Naive thymus-derived CD4-positive, alpha-beta T cell (primary cell): Measurements from ENCODE around the gene H6PD. TPM values are rescaled to one million over a fixed set of nuclear protein-coding genes. Genes with fewer than 3 reads are reported as not detected.

Experiments used
- ATAC-seq: fragments of 150-1000 bp; cut with Tn5 transposase; 2 replicates; pipeline ENCODE4 v1.10.0; 2021; ENCODE audit warnings: mild to moderate bottlenecking, moderate library complexity
- CTCF ChIA-PET: fragments of 350-600 bp; sonication (Branson Sonifier 250); formaldehyde crosslinking; loops from one replicate; lab custom pipeline; 2021; ENCODE audit warnings: antibody characterized with exemption; lab: Charles Lee
- POLR2A ChIA-PET: fragments of 350-600 bp; sonication (Branson Sonifier 250); formaldehyde crosslinking; loops from one replicate; lab custom pipeline; 2021; ENCODE audit warnings: antibody characterized with exemption, inconsistent platforms; lab: Charles Lee
- DNase-seq, 9 donors: peaks; one replicate each; pipeline versions ENCODE4 v3.0.0 to v3.0.0-alpha.2; 2020 to 2022; ENCODE audit warnings: mixed read lengths in 1 of 9
- H3K27ac ChIP-seq: one replicate; pipeline ENCODE4 v1.7.0; 2013; ENCODE audit warnings: mild to moderate bottlenecking, low read depth, low read length, moderate library complexity
- H3K27me3 ChIP-seq, 2 donors: one replicate each; pipeline ENCODE4 v1.7.0; 2013; ENCODE audit warnings: low read length in 2 of 2, mild to moderate bottlenecking in 2 of 2, moderate library complexity in 2 of 2; ENCODE audit not compliant: control insufficient read depth in 2 of 2, insufficient read depth in 2 of 2
- H3K36me3 ChIP-seq, 3 experiments: 1 replicate in 2 of 3; 2 replicates in 1 of 3; pipeline ENCODE4 v1.7.0; 2013; ENCODE audit warnings: low read length in 3 of 3, mild to moderate bottlenecking in 3 of 3, moderate library complexity in 1 of 3; ENCODE audit not compliant: insufficient read depth in 3 of 3, control insufficient read depth in 2 of 3
- H3K4me1 ChIP-seq, 2 donors: one replicate each; pipeline ENCODE4 v1.7.0; 2013; ENCODE audit warnings: low read length in 2 of 2, mild to moderate bottlenecking in 2 of 2, moderate library complexity in 1 of 2; ENCODE audit not compliant: control insufficient read depth in 2 of 2, insufficient read depth in 2 of 2
- H3K4me3 ChIP-seq: 2 replicates; pipeline ENCODE4 v1.7.0; 2013; ENCODE audit warnings: mild to moderate bottlenecking, low read length
- H3K9me3 ChIP-seq, 3 experiments: 1 replicate in 2 of 3; 2 replicates in 1 of 3; pipeline ENCODE4 v1.7.0; 2013; ENCODE audit warnings: low read length in 3 of 3; ENCODE audit not compliant: control insufficient read depth in 2 of 3
- H3K27ac Mint-ChIP-seq, 9 donors: one replicate each; pipeline ENCODE4 v1.8.0; 2020 to 2022; ENCODE audit warnings: mixed read lengths in 9 of 9, mild to moderate bottlenecking in 8 of 9, moderate library complexity in 5 of 9, inconsistent platforms in 2 of 9
- H3K27me3 Mint-ChIP-seq, 5 donors: one replicate each; pipeline ENCODE4 v1.8.0; 2021 to 2022; ENCODE audit warnings: mixed read lengths in 5 of 5, mild to moderate bottlenecking in 1 of 5
- H3K36me3 Mint-ChIP-seq, 5 donors: one replicate each; pipeline ENCODE4 v1.8.0; 2020 to 2022; ENCODE audit warnings: mixed read lengths in 5 of 5, mild to moderate bottlenecking in 3 of 5, inconsistent platforms in 1 of 5
- H3K4me1 Mint-ChIP-seq, 7 donors: one replicate each; pipeline ENCODE4 v1.8.0; 2020 to 2022; ENCODE audit warnings: mixed read lengths in 7 of 7, mild to moderate bottlenecking in 3 of 7, inconsistent platforms in 1 of 7
- H3K4me3 Mint-ChIP-seq, 10 donors: one replicate each; pipeline ENCODE4 v1.8.0; 2020 to 2022; ENCODE audit warnings: mild to moderate bottlenecking in 10 of 10, mixed read lengths in 10 of 10, moderate library complexity in 6 of 10, inconsistent platforms in 2 of 10
- H3K9me3 Mint-ChIP-seq, 11 donors: one replicate each; pipeline ENCODE4 v1.8.0; 2020 to 2022; ENCODE audit warnings: mixed read lengths in 11 of 11, mild to moderate bottlenecking in 4 of 11, inconsistent platforms in 1 of 11, moderate library complexity in 1 of 11
- intact Hi-C, 2 donors: fragments of 100-400 bp; cut with micrococcal nuclease; formaldehyde crosslinking; loops; one replicate each; pipeline ENCODE4 v1.15.1; 2023
- polyA plus RNA-seq, 2 donors: library from polyadenylated mRNA; unstranded; fragments of 300-500 nt; fragmentation: Illumina TruSeq; gene quantifications; one replicate each; pipeline ENCODE4 v1.2.3, GENCODE V29; 2021
- total RNA-seq, 6 experiments: library from RNA in 5 of 6; stranded (reverse) in 5 of 6; gene quantifications; 1 replicate in 5 of 6; 2 replicates in 1 of 6; pipeline ENCODE4 v1.2.3 and lab custom pipeline; 2021 to 2026

Gene H6PD
- total and polyA plus RNA-seq, 7 experiments from 2014 or later, result 12.1 to 27.6 (median 19.3) TPM

DNA sequence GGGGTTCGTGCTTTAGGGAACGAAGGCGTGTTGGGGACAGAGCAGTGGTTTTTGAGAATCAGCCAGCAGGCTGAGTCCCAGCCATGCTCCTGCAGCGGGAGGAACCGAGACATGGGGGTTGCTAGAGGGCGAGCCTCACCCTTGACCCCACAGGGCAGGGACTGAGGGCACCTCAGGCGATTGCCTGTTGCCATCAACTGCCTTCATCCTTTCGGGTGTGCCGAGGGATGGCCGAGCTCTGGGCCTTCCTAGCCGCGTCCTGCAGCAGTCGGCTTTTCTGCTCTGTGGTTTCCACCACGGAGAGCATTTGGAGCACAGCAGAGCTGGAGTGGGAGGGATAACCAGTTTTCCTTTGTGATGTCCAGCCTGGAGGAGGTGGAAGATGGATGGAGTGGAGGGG is 71.4 kb downstream of the H6PD start:
- ATAC-seq (no peak), DNase-seq (no peak)
- Mint-ChIP-seq H3K4me3 (no peak overlapping the region), H3K9me3 (no peaks in the 10 kb centered on the region), H3K36me3 (peaks cover 0 to 8% (median 0%) of the 10 kb centered on the region in 5 donors), H3K4me1 (peaks cover 5 to 34% (median 16%) of the 10 kb centered on the region in 7 donors), H3K27ac (no peak overlapping the region), H3K27me3 (no peaks in the 10 kb centered on the region)
- Histone ChIP-seq H3K27ac (no peak overlapping the region), H3K36me3 (no peaks in the 10 kb centered on the region), H3K4me3 (no peak overlapping the region), H3K9me3 (no peaks in the 10 kb centered on the region), H3K27me3 (no peaks in the 10 kb centered on the region), H3K4me1 (no peaks in the 10 kb centered on the region)
- CTCF ChIA-PET, result no interaction called here
- POLR2A ChIA-PET, result no interaction called here
- intact Hi-C loops, result no loop called here

DNA sequence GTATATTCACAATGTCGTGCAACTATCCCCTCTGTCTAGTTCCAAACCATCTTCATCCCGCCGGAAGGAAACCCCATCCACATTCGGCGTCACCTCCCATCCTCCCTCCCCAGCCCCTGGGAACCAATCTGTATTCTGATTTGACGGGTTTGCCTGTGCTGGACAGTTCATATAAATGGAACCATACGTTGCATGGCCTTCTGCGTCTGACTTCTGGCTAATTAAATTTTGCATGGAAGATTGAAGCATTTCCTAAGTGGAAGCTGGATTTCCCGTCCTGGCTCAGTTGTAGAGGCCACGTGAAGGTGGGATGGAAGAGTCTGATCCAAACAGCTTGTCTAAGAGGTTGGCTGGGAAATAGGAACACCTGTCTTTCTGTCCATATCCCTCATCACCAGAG is 72.7 kb downstream of the H6PD start:
- CTCF ChIA-PET, result interaction anchor here (1.4 kb wide), 1 partner anchor 18 kb away, joined by 3 read pairs; no protein-coding TSS in a partner anchor
- no peak for ATAC-seq

DNA sequence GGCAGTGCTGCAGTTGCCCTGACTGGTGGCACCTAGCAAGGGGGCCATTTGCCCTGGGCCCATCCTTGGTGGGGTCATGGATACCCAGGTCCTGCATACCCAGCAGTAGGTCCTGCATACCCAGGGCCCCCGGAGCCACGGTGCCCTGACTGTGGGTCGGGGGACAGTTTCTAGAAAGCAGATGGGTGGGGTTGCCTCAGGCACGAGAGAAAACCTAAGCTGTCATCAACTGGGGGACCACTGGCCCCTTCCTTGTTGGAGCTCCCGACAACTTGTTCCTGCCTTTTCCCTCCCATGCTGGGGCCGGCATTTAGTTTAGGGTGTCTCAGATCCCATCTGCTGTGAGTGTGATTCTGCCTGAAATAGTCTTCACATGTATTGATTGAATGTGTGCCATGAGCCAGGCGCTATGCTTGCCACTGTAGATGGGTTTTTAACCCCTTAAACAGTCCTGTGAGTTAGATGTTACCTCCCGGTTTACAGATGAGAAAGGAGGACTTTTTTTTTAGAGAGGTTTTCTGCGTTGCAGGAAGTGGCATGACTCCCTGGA is 73.7 kb downstream of the H6PD start:
- intact Hi-C loops, result no loop called here
- Mint-ChIP-seq H3K4me3 (no peak overlapping the region), H3K36me3 (peaks cover 0 to 5% (median 0%) of the 10 kb centered on the region in 5 donors), H3K27ac (peak overlapping the region in 1 of 9 donors; percentile 59), H3K27me3 (no peaks in the 10 kb centered on the region), H3K4me1 (peaks cover 0 to 37% (median 7%) of the 10 kb centered on the region in 7 donors), H3K9me3 (no peaks in the 10 kb centered on the region)
- H3K27ac ChIP-seq, result no peak overlapping the region
- POLR2A ChIA-PET, result no interaction called here
- CTCF ChIA-PET, result interaction anchor here (1.4 kb wide), 1 partner anchor 19 kb away, joined by 3 read pairs; no protein-coding TSS in a partner anchor
- H3K4me3 ChIP-seq, result no peak overlapping the region
- no peaks in the 10 kb centered on the region for H3K4me1 ChIP-seq
- H3K9me3 ChIP-seq, result no peaks in the 10 kb centered on the region
- no peak for ATAC-seq
- DNase-seq, result no peak
- H3K36me3 ChIP-seq, result no peaks in the 10 kb centered on the region
- H3K27me3 ChIP-seq, result no peaks in the 10 kb centered on the region

More for the DNA sequence above, 72.7 kb downstream of the H6PD start:
- POLR2A ChIA-PET, result no interaction called here
- Mint-ChIP-seq H3K4me3 (no peak overlapping the region), H3K9me3 (no peaks in the 10 kb centered on the region), H3K27me3 (no peaks in the 10 kb centered on the region), H3K36me3 (peaks cover 0 to 5% (median 0%) of the 10 kb centered on the region in 5 donors), H3K27ac (no peak overlapping the region), H3K4me1 (peaks cover 0 to 38% (median 11%) of the 10 kb centered on the region in 7 donors)
- Histone ChIP-seq H3K27me3 (no peaks in the 10 kb centered on the region), H3K36me3 (no peaks in the 10 kb centered on the region), H3K4me1 (no peaks in the 10 kb centered on the region), H3K9me3 (no peaks in the 10 kb centered on the region), H3K27ac (no peak overlapping the region), H3K4me3 (no peak overlapping the region)
- no peak for DNase-seq
- intact Hi-C loops, result no loop called here

DNA sequence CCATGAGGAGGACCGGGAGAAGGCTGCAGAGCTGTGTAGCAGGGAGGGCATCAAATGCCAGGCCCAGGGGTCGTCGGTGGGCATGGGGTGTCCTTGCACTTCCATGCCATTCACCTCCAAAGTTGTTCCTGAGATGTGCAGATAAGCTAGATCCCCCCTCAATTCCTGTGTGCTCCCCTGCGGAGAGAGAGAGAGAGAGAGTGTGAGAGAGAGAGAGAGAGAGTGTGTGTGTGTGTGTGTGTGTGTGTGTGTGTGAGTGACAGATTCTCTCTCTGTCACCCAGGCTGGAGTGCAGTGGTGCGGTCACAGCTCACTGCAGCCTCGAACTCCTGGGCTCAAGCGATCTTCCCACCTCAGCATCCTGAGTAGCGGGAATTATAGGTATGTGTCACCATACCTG is 74.5 kb downstream of the H6PD start:
- H3K4me3 ChIP-seq, result no peak overlapping the region
- H3K27ac Mint-ChIP-seq, result no peak overlapping the region
- H3K36me3 ChIP-seq, result no peaks in the 10 kb centered on the region
- no peaks in the 10 kb centered on the region for H3K27me3 Mint-ChIP-seq
- H3K27ac ChIP-seq, result no peak overlapping the region
- H3K4me1 Mint-ChIP-seq, result peaks cover 0 to 38% (median 4%) of the 10 kb centered on the region in 7 donors
- intact Hi-C loops, result no loop called here
- H3K4me3 Mint-ChIP-seq, result no peak overlapping the region
- ChIA-PET CTCF (interaction anchor here (0.7 kb wide), 1 partner anchor 504 kb away, joined by 4 read pairs; no protein-coding TSS in a partner anchor), POLR2A (no interaction called here)
- DNase-seq (no peak), ATAC-seq (no peak)
- peaks cover 0 to 5% (median 0%) of the 10 kb centered on the region in 5 donors for H3K36me3 Mint-ChIP-seq
- no peaks in the 10 kb centered on the region for H3K27me3 ChIP-seq
- H3K9me3 Mint-ChIP-seq, result no peaks in the 10 kb centered on the region
- H3K4me1 ChIP-seq, result no peaks in the 10 kb centered on the region
- H3K9me3 ChIP-seq, result no peaks in the 10 kb centered on the region

DNA sequence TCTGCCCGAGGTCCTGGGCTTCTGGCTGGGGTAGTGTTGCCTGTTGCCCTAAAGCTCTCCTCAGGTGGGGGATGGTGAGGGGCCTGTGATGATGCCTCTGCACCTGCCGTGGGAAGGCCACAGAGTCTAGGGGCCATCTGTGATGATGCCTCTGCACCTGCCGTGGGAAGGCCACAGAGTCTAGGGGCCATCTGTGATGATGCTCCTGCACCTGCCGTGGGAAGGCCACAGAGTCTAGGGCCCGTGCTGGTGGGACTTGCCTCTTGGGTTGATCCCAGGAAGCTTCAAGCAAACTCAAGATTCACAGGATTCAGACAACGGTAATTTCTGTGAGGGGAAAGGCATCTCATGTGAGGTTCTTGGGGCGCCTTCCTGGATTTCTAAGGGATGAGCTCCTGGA is 75.4 kb downstream of the H6PD start:
- Mint-ChIP-seq H3K4me3 (no peak overlapping the region), H3K4me1 (peaks cover 4 to 47% (median 8%) of the 10 kb centered on the region in 7 donors), H3K36me3 (peaks cover 0 to 5% (median 0%) of the 10 kb centered on the region in 5 donors), H3K27ac (no peak overlapping the region), H3K27me3 (no peaks in the 10 kb centered on the region), H3K9me3 (no peaks in the 10 kb centered on the region)
- CTCF ChIA-PET, result interaction anchor here (0.8 kb wide), 1 partner anchor 181 kb away, joined by 4 read pairs; no protein-coding TSS in a partner anchor
- H3K9me3 ChIP-seq, result no peaks in the 10 kb centered on the region
- no peaks in the 10 kb centered on the region for H3K36me3 ChIP-seq
- DNase-seq (no peak), ATAC-seq (no peak)
- no peak overlapping the region for H3K27ac ChIP-seq
- intact Hi-C loops, result no loop called here
- no peaks in the 10 kb centered on the region for H3K4me1 ChIP-seq
- POLR2A ChIA-PET, result no interaction called here
- H3K27me3 ChIP-seq, result no peaks in the 10 kb centered on the region
- H3K4me3 ChIP-seq, result no peak overlapping the region

DNA sequence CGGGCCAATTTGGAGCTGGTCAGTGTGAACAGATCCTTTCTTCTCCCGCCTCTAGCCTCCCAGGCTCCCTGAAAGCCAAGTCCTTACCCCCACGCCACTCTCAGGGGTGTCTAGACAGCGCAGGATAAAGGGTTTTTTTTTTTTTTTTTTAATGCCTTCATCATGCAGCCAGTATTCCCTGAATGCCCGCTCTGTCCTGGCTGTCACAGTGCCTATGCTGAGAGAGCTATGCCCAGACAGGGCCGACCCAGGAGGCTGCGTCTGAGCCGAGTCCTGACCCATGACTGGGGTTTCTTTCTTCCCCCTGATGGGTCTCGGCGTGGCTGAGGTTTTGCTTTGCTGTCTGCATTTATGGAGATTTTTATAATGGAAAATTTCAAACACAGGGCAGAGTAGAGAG is 76.5 kb downstream of the H6PD start:
- H3K27ac Mint-ChIP-seq, result no peak overlapping the region

DNA sequence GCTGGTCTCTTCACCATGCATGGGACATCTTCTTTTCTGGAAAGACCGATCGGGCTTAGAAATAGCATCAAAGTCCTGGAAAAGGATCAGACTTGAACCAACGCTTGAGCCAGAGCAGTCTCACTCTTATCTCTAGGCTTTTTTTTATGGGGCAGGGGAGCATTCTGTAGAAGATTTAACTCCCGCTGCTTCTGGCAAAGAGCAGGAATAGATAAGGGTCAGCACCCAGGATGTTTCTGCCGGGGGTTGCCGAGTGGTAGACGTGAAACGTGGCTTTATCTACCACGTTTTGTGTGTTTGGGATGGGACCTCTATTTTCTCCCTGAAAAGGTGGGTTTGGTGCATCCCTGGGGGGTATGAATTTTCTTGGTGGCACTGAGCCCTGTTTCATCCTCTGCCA is 76.9 kb downstream of the H6PD start:
- ATAC-seq (no peak), DNase-seq (no peak)
- no peak overlapping the region for H3K27ac Mint-ChIP-seq
- no peaks in the 10 kb centered on the region for H3K36me3 ChIP-seq
- no peaks in the 10 kb centered on the region for H3K27me3 Mint-ChIP-seq
- peaks cover 11 to 57% (median 15%) of the 10 kb centered on the region in 7 donors for H3K4me1 Mint-ChIP-seq
- peaks cover 0 to 2% (median 0%) of the 10 kb centered on the region in 11 donors for H3K9me3 Mint-ChIP-seq
- peaks cover 0 to 4% of the 10 kb centered on the region in 2 donors for H3K4me1 ChIP-seq
- POLR2A ChIA-PET, result no interaction called here
- H3K27ac ChIP-seq, result no peak overlapping the region
- peaks cover 0 to 5% (median 0%) of the 10 kb centered on the region in 5 donors for H3K36me3 Mint-ChIP-seq
- H3K4me3 Mint-ChIP-seq, result no peak overlapping the region
- no peak overlapping the region for H3K4me3 ChIP-seq
- H3K9me3 ChIP-seq, result no peaks in the 10 kb centered on the region
- CTCF ChIA-PET, result no interaction called here
- intact Hi-C loops, result no loop called here
- no peaks in the 10 kb centered on the region for H3K27me3 ChIP-seq

More for the DNA sequence above, 76.5 kb downstream of the H6PD start:
- H3K4me3 ChIP-seq, result no peak overlapping the region
- no peaks in the 10 kb centered on the region for H3K27me3 ChIP-seq
- intact Hi-C loops, result no loop called here
- H3K27ac ChIP-seq, result no peak overlapping the region
- CTCF ChIA-PET, result interaction anchor here (0.6 kb wide), 2 partner anchors 65 to 115 kb away, joined by 4 to 7 read pairs; no protein-coding TSS in a partner anchor
- no peaks in the 10 kb centered on the region for H3K9me3 Mint-ChIP-seq
- no peaks in the 10 kb centered on the region for H3K36me3 ChIP-seq
- peaks cover 11 to 53% (median 15%) of the 10 kb centered on the region in 7 donors for H3K4me1 Mint-ChIP-seq
- no peak overlapping the region for H3K4me3 Mint-ChIP-seq
- H3K27me3 Mint-ChIP-seq, result no peaks in the 10 kb centered on the region
- H3K36me3 Mint-ChIP-seq, result peaks cover 0 to 5% (median 0%) of the 10 kb centered on the region in 5 donors
- POLR2A ChIA-PET, result no interaction called here
- ATAC-seq (no peak), DNase-seq (no peak)
- H3K9me3 ChIP-seq, result no peaks in the 10 kb centered on the region
- peaks cover 0 to 4% of the 10 kb centered on the region in 2 donors for H3K4me1 ChIP-seq
